Panc1 (cell line): ENCODE data around the gene SEMA4F.

ENCODE experiments used
- SIN3A ChIP-seq: IDR thresholded peaks from 2 replicates; pipeline ENCODE4 v1.6.1; 2012; ENCODE audit warnings: low read depth, mild to moderate bottlenecking, low read length, moderate library complexity, borderline replicate concordance; ENCODE audit not compliant: insufficient read depth
- TF ChIP-seq, protein P1 (sequence below): fragments of 450-650 bp; IDR thresholded peaks from 2 replicates; pipeline ENCODE4 v1.5.1; 2017; ENCODE audit warnings: mild to moderate bottlenecking
- TF ChIP-seq, protein P2 (sequence below), 2 experiments: IDR thresholded peaks; 2 replicates each; pipeline ENCODE4 v1.6.1; 2011 to 2012; ENCODE audit warnings: low read depth in 2 of 2, control low read depth in 1 of 2, low read length in 1 of 2, mild to moderate bottlenecking in 1 of 2, moderate library complexity in 1 of 2; ENCODE audit not compliant: insufficient read depth in 1 of 2

- TF ChIP-seq, protein P1, sequence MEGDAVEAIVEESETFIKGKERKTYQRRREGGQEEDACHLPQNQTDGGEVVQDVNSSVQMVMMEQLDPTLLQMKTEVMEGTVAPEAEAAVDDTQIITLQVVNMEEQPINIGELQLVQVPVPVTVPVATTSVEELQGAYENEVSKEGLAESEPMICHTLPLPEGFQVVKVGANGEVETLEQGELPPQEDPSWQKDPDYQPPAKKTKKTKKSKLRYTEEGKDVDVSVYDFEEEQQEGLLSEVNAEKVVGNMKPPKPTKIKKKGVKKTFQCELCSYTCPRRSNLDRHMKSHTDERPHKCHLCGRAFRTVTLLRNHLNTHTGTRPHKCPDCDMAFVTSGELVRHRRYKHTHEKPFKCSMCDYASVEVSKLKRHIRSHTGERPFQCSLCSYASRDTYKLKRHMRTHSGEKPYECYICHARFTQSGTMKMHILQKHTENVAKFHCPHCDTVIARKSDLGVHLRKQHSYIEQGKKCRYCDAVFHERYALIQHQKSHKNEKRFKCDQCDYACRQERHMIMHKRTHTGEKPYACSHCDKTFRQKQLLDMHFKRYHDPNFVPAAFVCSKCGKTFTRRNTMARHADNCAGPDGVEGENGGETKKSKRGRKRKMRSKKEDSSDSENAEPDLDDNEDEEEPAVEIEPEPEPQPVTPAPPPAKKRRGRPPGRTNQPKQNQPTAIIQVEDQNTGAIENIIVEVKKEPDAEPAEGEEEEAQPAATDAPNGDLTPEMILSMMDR: no peak
- TF ChIP-seq SIN3A: no peak
- TF ChIP-seq, protein P2, sequence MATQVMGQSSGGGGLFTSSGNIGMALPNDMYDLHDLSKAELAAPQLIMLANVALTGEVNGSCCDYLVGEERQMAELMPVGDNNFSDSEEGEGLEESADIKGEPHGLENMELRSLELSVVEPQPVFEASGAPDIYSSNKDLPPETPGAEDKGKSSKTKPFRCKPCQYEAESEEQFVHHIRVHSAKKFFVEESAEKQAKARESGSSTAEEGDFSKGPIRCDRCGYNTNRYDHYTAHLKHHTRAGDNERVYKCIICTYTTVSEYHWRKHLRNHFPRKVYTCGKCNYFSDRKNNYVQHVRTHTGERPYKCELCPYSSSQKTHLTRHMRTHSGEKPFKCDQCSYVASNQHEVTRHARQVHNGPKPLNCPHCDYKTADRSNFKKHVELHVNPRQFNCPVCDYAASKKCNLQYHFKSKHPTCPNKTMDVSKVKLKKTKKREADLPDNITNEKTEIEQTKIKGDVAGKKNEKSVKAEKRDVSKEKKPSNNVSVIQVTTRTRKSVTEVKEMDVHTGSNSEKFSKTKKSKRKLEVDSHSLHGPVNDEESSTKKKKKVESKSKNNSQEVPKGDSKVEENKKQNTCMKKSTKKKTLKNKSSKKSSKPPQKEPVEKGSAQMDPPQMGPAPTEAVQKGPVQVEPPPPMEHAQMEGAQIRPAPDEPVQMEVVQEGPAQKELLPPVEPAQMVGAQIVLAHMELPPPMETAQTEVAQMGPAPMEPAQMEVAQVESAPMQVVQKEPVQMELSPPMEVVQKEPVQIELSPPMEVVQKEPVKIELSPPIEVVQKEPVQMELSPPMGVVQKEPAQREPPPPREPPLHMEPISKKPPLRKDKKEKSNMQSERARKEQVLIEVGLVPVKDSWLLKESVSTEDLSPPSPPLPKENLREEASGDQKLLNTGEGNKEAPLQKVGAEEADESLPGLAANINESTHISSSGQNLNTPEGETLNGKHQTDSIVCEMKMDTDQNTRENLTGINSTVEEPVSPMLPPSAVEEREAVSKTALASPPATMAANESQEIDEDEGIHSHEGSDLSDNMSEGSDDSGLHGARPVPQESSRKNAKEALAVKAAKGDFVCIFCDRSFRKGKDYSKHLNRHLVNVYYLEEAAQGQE (IDR thresholded peaks at IDR 0.05; ENCODE audit: insufficient read depth in 1 of 2, low read depth in 2 of 2, low read length in 1 of 2): no peak
These were observed 50.2 kb downstream of the SEMA4F start for GRCh38 chr2:74704216-74704615.
